Keratinocyte (primary cell): ENCODE data around the gene NOX5.
"Not testable (repeated sequence)": the region's sequence is repeated elsewhere in the genome, so short reads cannot be mapped to it uniquely, and the experiment has no call there.

Source experiments
- CTCF ChIP-seq, 3 experiments: IDR thresholded peaks in 1 of 3; conservative IDR thresholded peaks in 1 of 3; optimal IDR thresholded peaks in 1 of 3; 2 replicates in 2 of 3; 3 replicates in 1 of 3; pipeline versions ENCODE3 to v1.5.1; 2011; ENCODE audit warnings: low read length in 3 of 3, mild to moderate bottlenecking in 3 of 3, moderate library complexity in 2 of 3, control low read depth in 1 of 3, inconsistent platforms in 1 of 3; ENCODE audit not compliant: insufficient read depth in 2 of 3; ENCODE audit errors: extremely low read depth in 1 of 3
- EZH2 ChIP-seq: IDR thresholded peaks from one replicate; pipeline ENCODE4 v1.6.1; 2012; ENCODE audit warnings: inconsistent platforms, mild to moderate bottlenecking, low read length, moderate library complexity

- TF ChIP-seq CTCF (optimal IDR thresholded peaks at IDR 0.05 in 1 of 3, IDR thresholded peaks at IDR 0.05 in 1 of 3, conservative IDR thresholded peaks at IDR 0.05 in 1 of 3; ENCODE audit: extremely low read depth in 1 of 3, insufficient read depth in 2 of 3, low read length in 3 of 3); EZH2: not testable (repeated sequence)
Measured at GRCh38 chr15:68977426-68977825, 37.1 kb upstream of the NOX5 start.
